Activated T-cell treated with anti-CD3 and anti-CD28 coated beads, Interleukin-2, amount 50 U/mL, for 4 hours (primary cell): ENCODE measurements around the gene BICDL2. TPM values are rescaled to one million over a fixed set of nuclear protein-coding genes. Genes with fewer than 3 reads are reported as not detected.
A peak's percentile ranks its signal among the peaks of the same experiment; 100 is the strongest.

Experiments used
- ATAC-seq, 2 donors: fragments of 200-7000 bp; cut with Tn5 transposase; one replicate each; pipeline ENCODE4 v1.10.0; 2021
- DNase-seq: peaks from one replicate; pipeline ENCODE4 v3.0.0-alpha.2; 2020
- H3K27me3 Mint-ChIP-seq: one replicate; pipeline ENCODE4 v1.8.0; 2021; ENCODE audit warnings: low read depth, mixed read lengths
- H3K36me3 Mint-ChIP-seq: one replicate; pipeline ENCODE4 v1.8.0; 2022; ENCODE audit warnings: mixed read lengths; ENCODE audit not compliant: insufficient read depth
- H3K4me1 Mint-ChIP-seq: one replicate; pipeline ENCODE4 v1.8.0; 2021; ENCODE audit warnings: low read depth, mixed read lengths
- H3K4me3 Mint-ChIP-seq: one replicate; pipeline ENCODE4 v1.8.0; 2021; ENCODE audit warnings: mild to moderate bottlenecking, moderate library complexity, mixed read lengths
- H3K9me3 Mint-ChIP-seq: one replicate; pipeline ENCODE4 v1.8.0; 2021; ENCODE audit warnings: mixed read lengths
- total RNA-seq, 3 donors: library from RNA; stranded (reverse); gene quantifications; one replicate each; pipeline ENCODE4 v1.2.1, GENCODE V29; 2021

Gene BICDL2
- total RNA-seq, 3 donors from 2014 or later: 0.05 TPM; not detected in 2

GRCh38 chr16:2987833-2988232, 48.9 kb downstream of the BICDL2 start:
- no peaks in the 10 kb centered on the region for H3K36me3 Mint-ChIP-seq
- ATAC-seq (no peak), DNase-seq (no peak)
- H3K9me3 Mint-ChIP-seq: no peaks in the 10 kb centered on the region
- no peak overlapping the region for H3K4me3 Mint-ChIP-seq
- H3K27me3 Mint-ChIP-seq: no peaks in the 10 kb centered on the region
- H3K4me1 Mint-ChIP-seq: peaks cover 3% of the 10 kb centered on the region

GRCh38 chr16:2987286-2987685, 49.5 kb downstream of the BICDL2 start:
- no peaks in the 10 kb centered on the region for H3K36me3 Mint-ChIP-seq
- DNase-seq: no peak
- ATAC-seq: no peak
- H3K4me1 Mint-ChIP-seq: peaks cover 3% of the 10 kb centered on the region
- no peak overlapping the region for H3K4me3 Mint-ChIP-seq
- H3K27me3 Mint-ChIP-seq: no peaks in the 10 kb centered on the region
- no peaks in the 10 kb centered on the region for H3K9me3 Mint-ChIP-seq

- H3K4me3 Mint-ChIP-seq: no peak overlapping the region
- peaks cover 4% of the 10 kb centered on the region for H3K4me1 Mint-ChIP-seq
- ATAC-seq: no peak
- H3K27me3 Mint-ChIP-seq: no peaks in the 10 kb centered on the region
- DNase-seq: no peak
- no peaks in the 10 kb centered on the region for H3K9me3 Mint-ChIP-seq
- H3K36me3 Mint-ChIP-seq: no peaks in the 10 kb centered on the region
These were observed 50.0 kb downstream of the BICDL2 start for GRCh38 chr16:2986623-2987188.

GRCh38 chr16:2985893-2986355, 50.8 kb downstream of the BICDL2 start:
- H3K4me3 Mint-ChIP-seq: no peak overlapping the region
- no peak for ATAC-seq
- no peaks in the 10 kb centered on the region for H3K27me3 Mint-ChIP-seq
- H3K36me3 Mint-ChIP-seq: no peaks in the 10 kb centered on the region
- no peaks in the 10 kb centered on the region for H3K9me3 Mint-ChIP-seq
- no peak for DNase-seq
- peaks cover 10% of the 10 kb centered on the region for H3K4me1 Mint-ChIP-seq

GRCh38 chr16:2985462-2985861, 51.3 kb downstream of the BICDL2 start:
- H3K4me3 Mint-ChIP-seq: no peak overlapping the region
- DNase-seq (no peak), ATAC-seq (no peak)
- no peaks in the 10 kb centered on the region for H3K27me3 Mint-ChIP-seq
- H3K4me1 Mint-ChIP-seq: peaks cover 14% of the 10 kb centered on the region
- H3K9me3 Mint-ChIP-seq: no peaks in the 10 kb centered on the region
- no peaks in the 10 kb centered on the region for H3K36me3 Mint-ChIP-seq

DNA sequence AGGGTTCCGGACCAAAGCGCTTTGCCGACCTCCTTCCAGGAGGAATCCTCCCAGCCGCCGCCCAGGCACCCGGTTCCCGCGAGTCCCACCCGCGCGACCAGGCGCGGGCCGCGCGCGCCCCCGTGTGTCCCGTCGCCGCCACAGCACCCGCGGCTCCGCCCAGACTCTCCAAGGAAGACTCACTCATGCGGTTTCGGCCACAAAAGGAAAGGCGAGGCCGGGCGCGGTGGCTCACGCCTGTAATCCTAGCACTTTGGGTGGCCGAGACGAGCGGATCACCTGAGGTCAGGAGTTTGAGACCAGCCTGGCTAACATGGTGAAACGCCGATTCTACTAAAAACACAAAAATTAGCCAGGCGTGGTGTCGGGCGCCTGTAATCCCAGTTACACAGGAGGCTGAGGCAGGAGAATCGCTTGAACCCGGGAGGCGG, 53.0 kb downstream of the BICDL2 start:
- Mint-ChIP-seq H3K27me3 (no peaks in the 10 kb centered on the region), H3K4me3 (no peak overlapping the region), H3K9me3 (no peaks in the 10 kb centered on the region), H3K36me3 (no peaks in the 10 kb centered on the region), H3K4me1 (peaks cover 14% of the 10 kb centered on the region)
- peak; percentile 49 to 61 for ATAC-seq
- peak; percentile 52 for DNase-seq

- DNase-seq: no peak
- H3K4me1 Mint-ChIP-seq: peaks cover 14% of the 10 kb centered on the region
- H3K36me3 Mint-ChIP-seq: no peaks in the 10 kb centered on the region
- no peaks in the 10 kb centered on the region for H3K27me3 Mint-ChIP-seq
- ATAC-seq: no peak
- H3K9me3 Mint-ChIP-seq: no peaks in the 10 kb centered on the region
- H3K4me3 Mint-ChIP-seq: no peak overlapping the region
These were observed 54.3 kb downstream of the BICDL2 start for GRCh38 chr16:2982402-2982801.

DNA sequence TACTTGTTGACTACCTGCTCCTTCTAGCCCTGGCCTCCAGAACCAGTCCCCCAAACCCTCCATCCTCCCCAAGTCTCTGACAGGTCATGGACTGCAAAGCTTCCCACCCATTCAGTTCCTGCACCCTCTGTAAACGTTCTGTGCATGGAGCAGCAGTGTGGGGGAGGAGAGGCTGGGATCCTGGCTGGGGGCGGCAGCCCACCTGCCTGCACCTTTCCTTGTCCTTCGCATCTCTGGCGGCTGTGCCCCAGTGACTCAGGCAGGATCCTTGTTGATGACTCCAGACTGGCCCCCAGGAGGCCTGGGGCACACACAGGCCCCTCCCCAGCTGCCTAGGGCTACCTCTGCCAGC, 54.9 kb downstream of the BICDL2 start:
- Mint-ChIP-seq H3K27me3 (no peaks in the 10 kb centered on the region), H3K4me1 (peaks cover 14% of the 10 kb centered on the region), H3K36me3 (no peaks in the 10 kb centered on the region), H3K9me3 (no peaks in the 10 kb centered on the region), H3K4me3 (peak overlapping the region; percentile 79)
- ATAC-seq (no peak), DNase-seq (no peak)

GRCh38 chr16:2981177-2981898, 55.4 kb downstream of the BICDL2 start:
- Mint-ChIP-seq H3K4me3 (peak overlapping the region; percentile 79), H3K4me1 (peaks cover 14% of the 10 kb centered on the region), H3K36me3 (no peaks in the 10 kb centered on the region), H3K9me3 (no peaks in the 10 kb centered on the region), H3K27me3 (no peaks in the 10 kb centered on the region)
- DNase-seq: no peak
- no peak for ATAC-seq

- ATAC-seq (peak; percentile 93), DNase-seq (peak; percentile 94)
- H3K4me3 Mint-ChIP-seq: peak within 1 kb of the TSS; percentile 79
These were observed 56.2 kb downstream of the BICDL2 start, which contains the start of gene PKMYT1 for GRCh38 chr16:2980227-2981176. TSS of gene PKMYT1 (minus strand) at chr16:2980446. CDS start at chr16:2979657, 789 bp downstream.

GRCh38 chr16:2979669-2980226, 57.0 kb downstream of the BICDL2 start:
- Mint-ChIP-seq H3K27me3 (no peaks in the 10 kb centered on the region), H3K4me1 (peaks cover 14% of the 10 kb centered on the region), H3K4me3 (peak overlapping the region; percentile 77), H3K9me3 (no peaks in the 10 kb centered on the region), H3K36me3 (no peaks in the 10 kb centered on the region)
- no peak for DNase-seq
- peak; percentile 6 to 12 for ATAC-seq

More at GRCh38 chr16:2980227-2981176, 56.2 kb downstream of the BICDL2 start, which contains the start of gene PKMYT1:
- no peaks in the 10 kb centered on the region for H3K27me3 Mint-ChIP-seq
- no peaks in the 10 kb centered on the region for H3K9me3 Mint-ChIP-seq
- peaks cover 14% of the 10 kb centered on the region for H3K4me1 Mint-ChIP-seq
- H3K36me3 Mint-ChIP-seq: no peaks in the 10 kb centered on the region
